Kidney epithelial cell (primary cell): ENCODE data around the gene RNF14. TPM values are rescaled to one million over a fixed set of nuclear protein-coding genes. Genes with fewer than 3 reads are reported as not detected.

Experiments used
- DNase-seq: peaks from one replicate; pipeline ENCODE4 v3.0.0-alpha.2; 2010; ENCODE audit warnings: low read depth
- H3K27me3 ChIP-seq: 2 replicates; pipeline ENCODE4 v1.6.0; 2011; ENCODE audit warnings: low read length; ENCODE audit not compliant: control insufficient read depth, insufficient read depth
- H3K36me3 ChIP-seq: 2 replicates; pipeline ENCODE4 v1.5.1; 2011; ENCODE audit warnings: low read length; ENCODE audit not compliant: control insufficient read depth, insufficient read depth
- H3K4me3 ChIP-seq: 2 replicates; pipeline ENCODE4 v1.5.1; 2011; ENCODE audit warnings: low read depth, mild to moderate bottlenecking, control low read depth, low read length
- total RNA-seq: library from RNA; depleted of rRNA; stranded (reverse); fragments of >200 nt; gene quantifications from 2 replicates; pipeline ENCODE4 v1.2.3, GENCODE V29; 2015
- TF ChIP-seq, protein P1 (sequence below): IDR thresholded peaks from 2 replicates; pipeline ENCODE4 v1.5.1; 2011; ENCODE audit warnings: mild to moderate bottlenecking, moderate library complexity, low read length, control low read depth, inconsistent platforms; ENCODE audit not compliant: insufficient read depth, poor library complexity, severe bottlenecking

RNF14 gene
- total RNA-seq, 1 donor from 2014 or later, result 95.9 TPM

DNA sequence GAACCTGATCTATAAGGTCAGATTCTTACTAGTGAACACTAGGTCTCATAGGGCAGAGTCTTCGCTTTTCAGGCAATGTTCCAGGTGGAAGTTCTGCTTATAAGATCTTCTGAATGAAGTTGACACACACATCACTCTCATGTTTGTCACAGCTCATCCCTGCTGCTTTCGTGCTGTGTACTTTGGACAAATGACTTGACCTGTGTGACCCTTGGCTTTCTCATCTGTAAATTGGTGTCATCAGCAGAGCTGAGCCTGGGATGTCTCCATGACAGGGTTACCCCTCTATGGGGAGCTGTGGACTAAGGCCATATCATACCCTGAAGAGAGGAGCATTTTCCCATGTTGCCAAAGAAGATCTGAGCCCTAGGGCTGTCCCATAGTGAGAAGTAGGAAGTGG lies 42.5 kb upstream of the RNF14 start:
- Histone ChIP-seq H3K27me3 (no peaks in the 10 kb centered on the region), H3K36me3 (peaks cover 4% of the 10 kb centered on the region), H3K4me3 (no peak overlapping the region)
- no peak for DNase-seq
- TF ChIP-seq, protein P1, sequence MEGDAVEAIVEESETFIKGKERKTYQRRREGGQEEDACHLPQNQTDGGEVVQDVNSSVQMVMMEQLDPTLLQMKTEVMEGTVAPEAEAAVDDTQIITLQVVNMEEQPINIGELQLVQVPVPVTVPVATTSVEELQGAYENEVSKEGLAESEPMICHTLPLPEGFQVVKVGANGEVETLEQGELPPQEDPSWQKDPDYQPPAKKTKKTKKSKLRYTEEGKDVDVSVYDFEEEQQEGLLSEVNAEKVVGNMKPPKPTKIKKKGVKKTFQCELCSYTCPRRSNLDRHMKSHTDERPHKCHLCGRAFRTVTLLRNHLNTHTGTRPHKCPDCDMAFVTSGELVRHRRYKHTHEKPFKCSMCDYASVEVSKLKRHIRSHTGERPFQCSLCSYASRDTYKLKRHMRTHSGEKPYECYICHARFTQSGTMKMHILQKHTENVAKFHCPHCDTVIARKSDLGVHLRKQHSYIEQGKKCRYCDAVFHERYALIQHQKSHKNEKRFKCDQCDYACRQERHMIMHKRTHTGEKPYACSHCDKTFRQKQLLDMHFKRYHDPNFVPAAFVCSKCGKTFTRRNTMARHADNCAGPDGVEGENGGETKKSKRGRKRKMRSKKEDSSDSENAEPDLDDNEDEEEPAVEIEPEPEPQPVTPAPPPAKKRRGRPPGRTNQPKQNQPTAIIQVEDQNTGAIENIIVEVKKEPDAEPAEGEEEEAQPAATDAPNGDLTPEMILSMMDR, result no peak

DNA sequence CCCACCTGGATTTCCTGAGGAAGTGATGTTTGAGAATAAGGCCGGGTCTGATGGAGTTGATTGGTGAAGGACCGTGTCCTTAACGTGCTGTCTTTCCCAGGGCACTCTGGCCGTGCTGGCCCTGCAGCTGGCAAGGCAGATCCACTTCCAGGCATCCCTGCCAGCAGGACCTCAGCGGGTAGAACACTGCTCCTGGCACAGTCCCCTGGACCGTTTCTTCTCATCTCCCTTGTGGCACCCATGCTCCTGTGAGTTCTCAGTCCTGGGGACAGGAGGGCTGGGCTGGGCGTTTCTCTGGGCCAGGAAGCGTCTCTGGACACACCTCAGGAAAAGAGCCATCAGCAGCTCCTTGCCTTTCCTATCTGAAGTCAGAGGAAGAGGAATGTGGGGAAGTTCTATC lies 40.9 kb upstream of the RNF14 start:
- no peak for DNase-seq
- TF ChIP-seq, protein P1, result no peak
- Histone ChIP-seq H3K36me3 (peaks cover 4% of the 10 kb centered on the region), H3K27me3 (no peaks in the 10 kb centered on the region), H3K4me3 (no peak overlapping the region)

DNA sequence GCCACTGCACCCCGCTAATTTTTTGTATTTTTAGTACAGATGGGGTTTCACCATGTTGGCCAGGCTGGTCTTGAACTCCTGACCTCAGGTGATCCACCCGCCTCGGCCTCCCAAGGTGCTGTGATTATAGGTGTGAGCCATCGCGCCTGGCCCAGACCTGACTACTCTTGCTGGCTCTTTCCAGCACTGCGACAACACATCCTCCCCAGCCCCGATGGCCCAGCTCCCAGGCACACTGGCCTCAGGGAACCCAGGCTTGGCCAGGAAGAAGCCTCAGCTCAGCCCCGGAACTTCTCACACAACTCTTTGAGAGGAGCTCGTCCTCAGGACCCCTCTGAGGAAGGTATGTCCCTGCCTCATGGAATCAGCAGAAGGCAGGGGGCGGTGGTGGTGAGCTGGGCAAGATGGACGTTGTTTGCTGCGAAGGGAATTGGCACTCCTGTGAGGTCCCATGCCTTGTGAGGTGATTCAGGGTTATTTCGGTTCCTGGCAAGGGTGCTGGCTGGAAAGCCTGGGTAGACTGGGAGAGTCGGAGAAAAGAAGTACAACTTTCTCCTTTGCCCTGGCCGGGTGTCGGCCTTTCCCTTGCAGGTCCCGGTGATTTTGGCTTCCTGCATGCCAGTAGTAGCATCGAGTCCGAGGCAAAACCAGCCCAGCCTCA lies 39.4 kb upstream of the RNF14 start:
- H3K4me3 ChIP-seq, result no peak overlapping the region
- peaks cover 6% of the 10 kb centered on the region for H3K36me3 ChIP-seq
- no peak for DNase-seq
- no peaks in the 10 kb centered on the region for H3K27me3 ChIP-seq
- TF ChIP-seq, protein P1, result no peak

DNA sequence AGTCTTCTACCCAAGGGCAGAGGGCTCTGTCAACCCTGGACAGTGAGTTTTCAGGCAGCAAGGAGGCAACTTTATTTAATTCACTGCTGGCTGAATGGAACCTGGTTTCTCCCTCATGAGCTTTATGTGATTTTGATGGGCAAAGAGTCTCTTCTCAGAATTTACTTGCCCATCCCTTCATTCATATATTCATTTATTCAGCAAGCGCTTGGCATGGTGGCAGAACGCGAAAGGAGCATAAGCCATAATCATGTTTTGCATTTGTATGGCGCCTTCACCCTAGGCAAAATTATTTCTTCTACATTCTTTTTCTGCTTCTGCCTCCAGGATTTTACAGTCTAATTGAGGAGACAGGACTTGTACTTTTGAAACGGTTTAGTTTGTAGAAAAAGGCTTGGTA lies 37.2 kb upstream of the RNF14 start:
- TF ChIP-seq, protein P1, result no peak
- Histone ChIP-seq H3K36me3 (peaks cover 3% of the 10 kb centered on the region), H3K27me3 (no peaks in the 10 kb centered on the region), H3K4me3 (no peak overlapping the region)
- no peak for DNase-seq

- Histone ChIP-seq H3K4me3 (no peak overlapping the region), H3K27me3 (no peaks in the 10 kb centered on the region), H3K36me3 (peaks cover 2% of the 10 kb centered on the region)
- TF ChIP-seq, protein P1, result no peak
- DNase-seq, result no peak
Observed at GRCh38 chr5:141933151-141933550, 35.8 kb upstream of the RNF14 start.
